Measurements from ENCODE around the gene MARCHF2. TPM values are rescaled to one million over a fixed set of nuclear protein-coding genes. Genes with fewer than 3 reads are reported as not detected.
"Not testable (repeated sequence)": the region's sequence is repeated elsewhere in the genome, so short reads cannot be mapped to it uniquely, and the experiment has no call there.

MARCHF2 gene
- total RNA-seq, 6 donors from 2014 or later, result 72.2 to 266 (median 111) TPM

- WGBS, 2 donors, result 20 to 33% methylated on average over 12 to 21 of the region's 23 CpGs
- H3K4me1 ChIP-seq, result peaks cover 42 to 63% (median 53%) of the 10 kb centered on the region in 4 donors
Observed at GRCh38 chr19:8367327-8368001, 45.6 kb upstream of the MARCHF2 start.

GRCh38 chr19:8370176-8371010, 42.7 kb upstream of the MARCHF2 start:
- Histone ChIP-seq H3K27me3 (no peaks in the 10 kb centered on the region), H3K36me3 (peaks cover 0 to 13% (median 8%) of the 10 kb centered on the region in 4 donors), H3K27ac (no peak overlapping the region), H3K4me3 (no peak overlapping the region), H3K4me1 (peaks cover 17 to 33% (median 30%) of the 10 kb centered on the region in 4 donors), H3K9me3 (no peaks in the 10 kb centered on the region)
- ATAC-seq (ENCODE audit: low FRiP score in 2 of 2), result peak in 1 of 2 donors; percentile 12
- no peak for TF ChIP-seq CTCF (IDR thresholded peaks at IDR 0.05)
- TF ChIP-seq EP300 (IDR thresholded peaks at IDR 0.05), result no peak
- TF ChIP-seq POLR2AphosphoS5 (IDR thresholded peaks at IDR 0.05), result peak in 1 of 2 donors; percentile 6
- DNase-seq, result no peak
- WGBS, 2 donors, result 78 to 86% methylated on average over 19 of the region's 19 CpGs

More at GRCh38 chr19:8367327-8368001, 45.6 kb upstream of the MARCHF2 start:
- peak; percentile 45 to 91 for TF ChIP-seq POLR2AphosphoS5 (IDR thresholded peaks at IDR 0.05)
- peak in 2 of 4 donors; percentile 38 to 69 for TF ChIP-seq EP300 (IDR thresholded peaks at IDR 0.05)
- no peak for TF ChIP-seq POLR2A (IDR thresholded peaks at IDR 0.05)
- peak overlapping the region in 1 of 4 donors; percentile 16 for H3K4me3 ChIP-seq
- peak in 1 of 2 donors; percentile 80 for DNase-seq
- H3K9me3 ChIP-seq, result no peaks in the 10 kb centered on the region
- peak overlapping the region; percentile 38 to 78 (median 57) for H3K27ac ChIP-seq
- peaks cover 0 to 3% (median under 1%) of the 10 kb centered on the region in 4 donors for H3K36me3 ChIP-seq
- ATAC-seq (ENCODE audit: low FRiP score in 2 of 2), result peak; percentile 64 to 70
- H3K27me3 ChIP-seq, result peaks cover 0 to 3% (median 1%) of the 10 kb centered on the region in 4 donors

- Histone ChIP-seq H3K27me3 (no peaks in the 10 kb centered on the region), H3K4me1 (peaks cover 17 to 27% (median 26%) of the 10 kb centered on the region in 4 donors), H3K36me3 (peaks cover 0 to 13% (median 8%) of the 10 kb centered on the region in 4 donors), H3K9me3 (no peaks in the 10 kb centered on the region), H3K4me3 (no peak overlapping the region), H3K27ac (no peak overlapping the region)
- WGBS, 2 donors, result 83 to 85% methylated on average over 27 to 28 of the region's 28 CpGs
- peak in 1 of 2 donors; percentile 77 for DNase-seq
- no peak for TF ChIP-seq CTCF (IDR thresholded peaks at IDR 0.05)
- no peak for TF ChIP-seq EP300 (IDR thresholded peaks at IDR 0.05)
- TF ChIP-seq POLR2AphosphoS5 (IDR thresholded peaks at IDR 0.05), result peak in 1 of 2 donors; percentile 38
- no peak for TF ChIP-seq POLR2A (IDR thresholded peaks at IDR 0.05)
- no peak for ATAC-seq (ENCODE audit: low FRiP score in 2 of 2)
Observed at GRCh38 chr19:8371011-8371804, 41.9 kb upstream of the MARCHF2 start.

GRCh38 chr19:8373867-8374813, 39.0 kb upstream of the MARCHF2 start:
- TF ChIP-seq CTCF (IDR thresholded peaks at IDR 0.05) (no peak), POLR2A (IDR thresholded peaks at IDR 0.05) (no peak), EP300 (IDR thresholded peaks at IDR 0.05) (no peak), POLR2AphosphoS5 (IDR thresholded peaks at IDR 0.05) (peak in 1 of 2 donors; percentile 4)
- DNase-seq, result no peak
- no peaks in the 10 kb centered on the region for H3K4me1 ChIP-seq
- WGBS, 2 donors, result 83 to 91% methylated on average over 22 to 26 of the region's 26 CpGs
- H3K27ac ChIP-seq, result no peak overlapping the region
- H3K36me3 ChIP-seq, result peaks cover 0 to 17% (median 8%) of the 10 kb centered on the region in 4 donors
- H3K4me3 ChIP-seq, result no peak overlapping the region
- H3K27me3 ChIP-seq, result no peaks in the 10 kb centered on the region
- H3K9me3 ChIP-seq, result no peaks in the 10 kb centered on the region
- peak; percentile 39 to 51 for ATAC-seq (ENCODE audit: low FRiP score in 2 of 2)

GRCh38 chr19:8375766-8376165, 37.3 kb upstream of the MARCHF2 start:
- peak in 1 of 2 donors; percentile 77 for DNase-seq
- not testable (repeated sequence) for H3K27ac ChIP-seq; H3K27me3 ChIP-seq; H3K4me1 ChIP-seq; H3K9me3 ChIP-seq; H3K4me3 ChIP-seq; ATAC-seq (ENCODE audit: low FRiP score in 2 of 2)
- WGBS, 2 donors, result 98% methylated on average over 17 of the region's 32 CpGs; no CpG with 5 or more reads in 1 of the 2 donors
- H3K36me3 ChIP-seq, result peaks cover 0 to 17% (median 8%) of the 10 kb centered on the region in 4 donors

GRCh38 chr19:8376373-8376974, 36.6 kb upstream of the MARCHF2 start:
- H3K27me3 ChIP-seq; H3K4me3 ChIP-seq; H3K27ac ChIP-seq; H3K4me1 ChIP-seq; H3K9me3 ChIP-seq; DNase-seq; ATAC-seq (ENCODE audit: low FRiP score in 2 of 2): not testable (repeated sequence)
- H3K36me3 ChIP-seq, result peaks cover 0 to 17% (median 6%) of the 10 kb centered on the region in 4 donors
- 86 to 93% methylated on average over 9 to 10 of the region's 10 CpGs for whole genome bisulfite sequencing, 2 donors
